IMR-90 (cell line): ENCODE data around the gene ROBO2. TPM values are rescaled to one million over a fixed set of nuclear protein-coding genes. Genes with fewer than 3 reads are reported as not detected.

Experiments
- ATAC-seq: fragments of 200-7000 bp; cut with Tn5 transposase; 2 replicates; pipeline ENCODE4 v1.9.1; 2020; ENCODE audit warnings: low read depth, mild to moderate bottlenecking, moderate library complexity
- BruUV-seq: library from RNA; stranded (reverse); fragments of 400-500 nt; replicated peaks from 2 replicates; lab custom pipeline; 2021; lab: Mats Ljungman, UMichigan
- CTCF ChIA-PET: fragments of 300-600 bp; formaldehyde crosslinking; extraction: SDS; loops from one replicate; lab custom pipeline; 2021; ENCODE audit warnings: antibody characterized with exemption; lab: Yijun Ruan, JAX
- POLR2A ChIA-PET: fragments of 300-600 bp; sonication (Branson Sonifier 250); formaldehyde crosslinking; loops from one replicate; lab custom pipeline; 2022; ENCODE audit warnings: antibody characterized with exemption; ENCODE audit not compliant: unreplicated experiment; lab: Charles Lee
- DNase-seq: peaks from one replicate; pipeline ENCODE4 v3.0.0; 2013
- H2AFZ ChIP-seq: replicated peaks from 2 replicates; pipeline ENCODE3; 2013; ENCODE audit warnings: low read length, mild to moderate bottlenecking; ENCODE audit not compliant: poor library complexity
- H2AK5ac ChIP-seq: 2 replicates; pipeline ENCODE4 v1.6.1; 2013; ENCODE audit warnings: low read depth, low read length, inconsistent platforms
- H2AK9ac ChIP-seq: replicated peaks from 2 replicates; pipeline ENCODE3; 2013; ENCODE audit warnings: mild to moderate bottlenecking, low read depth, low read length, moderate library complexity; ENCODE audit not compliant: poor library complexity
- H2BK120ac ChIP-seq: 2 replicates; pipeline ENCODE4 v1.6.1; 2013; ENCODE audit warnings: low read depth, low read length, inconsistent platforms
- H2BK15ac ChIP-seq: 3 replicates; pipeline ENCODE4 v1.6.1; 2013; ENCODE audit warnings: low read depth, low read length, inconsistent platforms
- H2BK20ac ChIP-seq: 2 replicates; pipeline ENCODE4 v1.6.1; 2013; ENCODE audit warnings: low read depth, mild to moderate bottlenecking, inconsistent platforms, low read length, moderate library complexity
- H2BK5ac ChIP-seq: 2 replicates; pipeline ENCODE4 v1.6.1; 2013; ENCODE audit warnings: mild to moderate bottlenecking, low read depth, low read length, inconsistent platforms; ENCODE audit not compliant: poor library complexity, severe bottlenecking
- H3K14ac ChIP-seq: replicated peaks from 2 replicates; pipeline ENCODE4 v1.6.1; 2013; ENCODE audit warnings: low read depth, low read length, inconsistent platforms
- H3K18ac ChIP-seq: 2 replicates; pipeline ENCODE4 v1.6.1; 2013; ENCODE audit warnings: low read depth, low read length, control low read depth
- H3K23ac ChIP-seq: 2 replicates; pipeline ENCODE4 v1.6.1; 2013; ENCODE audit warnings: low read depth, low read length, inconsistent platforms
- H3K27ac ChIP-seq: 2 replicates; pipeline ENCODE4 v1.5.1; 2013; ENCODE audit warnings: mild to moderate bottlenecking, control low read depth, low read length; ENCODE audit not compliant: insufficient read depth
- H3K27me3 ChIP-seq: 2 replicates; pipeline ENCODE4 v1.6.1; 2013; ENCODE audit warnings: low read length; ENCODE audit not compliant: control insufficient read depth, insufficient read depth
- H3K36me3 ChIP-seq: 2 replicates; pipeline ENCODE4 v1.6.1; 2013; ENCODE audit warnings: low read length, mixed read lengths; ENCODE audit not compliant: control insufficient read depth, insufficient read depth
- H3K4ac ChIP-seq: 2 replicates; pipeline ENCODE4 v1.6.1; 2013; ENCODE audit warnings: low read depth, low read length, inconsistent platforms
- H3K4me1 ChIP-seq: 2 replicates; pipeline ENCODE4 v1.6.1; 2013; ENCODE audit warnings: low read length, mixed read lengths; ENCODE audit not compliant: control insufficient read depth, insufficient read depth
- H3K4me2 ChIP-seq: 2 replicates; pipeline ENCODE4 v1.6.1; 2013; ENCODE audit warnings: low read depth, mild to moderate bottlenecking, control low read depth, low read length, moderate library complexity
- H3K4me3 ChIP-seq: 2 replicates; pipeline ENCODE4 v1.5.1; 2013; ENCODE audit warnings: low read depth, mild to moderate bottlenecking, control low read depth, low read length, moderate library complexity; ENCODE audit not compliant: insufficient read depth
- H3K56ac ChIP-seq: 2 replicates; pipeline ENCODE4 v1.6.1; 2013; ENCODE audit warnings: low read length, inconsistent platforms; ENCODE audit not compliant: insufficient read depth; ENCODE audit errors: extremely low read depth
- H3K79me1 ChIP-seq, 2 experiments: 2 replicates each; pipeline ENCODE4 v1.6.1; 2013; ENCODE audit warnings: low read length in 2 of 2, inconsistent platforms in 1 of 2, low read depth in 1 of 2
- H3K9ac ChIP-seq: 2 replicates; pipeline ENCODE4 v1.6.1; 2013; ENCODE audit warnings: low read depth, low read length, control low read depth
- H3K9me1 ChIP-seq: 2 replicates; pipeline ENCODE4 v1.6.1; 2013; ENCODE audit warnings: low read length, inconsistent platforms; ENCODE audit not compliant: insufficient read depth
- H3K9me3 ChIP-seq: 2 replicates; pipeline ENCODE4 v1.6.1; 2013; ENCODE audit warnings: low read length; ENCODE audit not compliant: control insufficient read depth, insufficient read depth
- H4K20me1 ChIP-seq: 2 replicates; pipeline ENCODE4 v1.6.1; 2013; ENCODE audit warnings: low read length, inconsistent platforms; ENCODE audit not compliant: insufficient read depth
- H4K5ac ChIP-seq: 2 replicates; pipeline ENCODE4 v1.6.1; 2013; ENCODE audit warnings: mild to moderate bottlenecking, low read depth, low read length, control low read depth
- H4K8ac ChIP-seq, 2 experiments: 2 replicates each; pipeline ENCODE4 v1.6.1; 2013; ENCODE audit warnings: low read depth in 2 of 2, low read length in 2 of 2, control low read depth in 1 of 2, inconsistent platforms in 1 of 2
- H4K91ac ChIP-seq: 2 replicates; pipeline ENCODE4 v1.6.1; 2013; ENCODE audit warnings: low read depth, low read length, inconsistent platforms; ENCODE audit not compliant: insufficient read depth
- CHD1 ChIP-seq: IDR thresholded peaks from 2 replicates; pipeline ENCODE4 v1.6.1; 2012; ENCODE audit warnings: low read depth, low read length, improper control_type of control experiment
- RAD21 ChIP-seq: IDR thresholded peaks from 2 replicates; pipeline ENCODE4 v1.6.1; 2012; ENCODE audit warnings: low read length, improper control_type of control experiment
- RFX5 ChIP-seq: IDR thresholded peaks from 2 replicates; pipeline ENCODE4 v1.8.0; 2012; ENCODE audit warnings: low read depth, mild to moderate bottlenecking, low read length, moderate library complexity
- SMC3 ChIP-seq: fragments of 150-350 bp; IDR thresholded peaks from 2 replicates; pipeline ENCODE4 v1.6.1; 2016; ENCODE audit warnings: low read depth, mild to moderate bottlenecking, antibody characterized with exemption, low read length, moderate library complexity
- WGBS, 2 experiments: methylation state at CpG; one replicate each; pipeline versions ENCODE4 v1.1.5 to v1.1.7; 2013; ENCODE audit warnings: missing lambda C conversion rate in 2 of 2; ENCODE audit not compliant: insufficient read length in 1 of 2; ENCODE audit errors: extremely low coverage in 2 of 2; 5-methylcytosine and 5-hydroxymethylcytosine counted together
- dilution Hi-C: fragments of 300-500 bp; cut with HindIII; formaldehyde crosslinking; loops from one replicate; pipeline ENCODE4 v1.14.3; 2018; ENCODE audit warnings: low sequenced_read_pairs; ENCODE audit not compliant: unreplicated experiment
- in situ Hi-C: fragments of 300-500 bp; cut with MboI; formaldehyde crosslinking; loops from 3 replicates; pipeline ENCODE4 v1.14.3; 2019; ENCODE audit warnings: low sequenced_read_pairs, inconsistent platforms, mixed read lengths
- intact Hi-C: fragments of 100-400 bp; cut with micrococcal nuclease; formaldehyde crosslinking; loops from 2 replicates; pipeline ENCODE4 v1.10.0; 2022
- polyA plus RNA-seq, 3 experiments: library from polyadenylated mRNA; depleted of rRNA; stranded (reverse); fragments of >200 nt; gene quantifications; 2 replicates each; pipeline ENCODE4 v1.2.3, GENCODE V29; 2012; ENCODE audit warnings: low replicate concordance in 1 of 3
- total RNA-seq: library from RNA; depleted of rRNA; stranded (reverse); fragments of >200 nt; gene quantifications from 2 replicates; pipeline ENCODE4 v1.2.3, GENCODE V29; 2012

ROBO2 gene
- total and polyA plus RNA-seq, 2 of the 4 experiments (the other 2 are of a cell fraction): 9.3 to 14.5 TPM

GRCh38 chr3:77188210-77188609 lies 148.3 kb downstream of the ROBO2 start:
- no peak overlapping the region for H3K27ac ChIP-seq
- no CpG with 5 or more reads among the region's 2 CpGs for WGBS, 2 experiments
- no peaks in the 10 kb centered on the region for H3K36me3 ChIP-seq
- no peak overlapping the region for H2AFZ ChIP-seq
- in situ Hi-C loops (no loop called here), intact Hi-C loops (no loop called here), dilution Hi-C loops (no loop called here)
- no peaks in the 10 kb centered on the region for H3K79me1 ChIP-seq
- no peak overlapping the region for H2BK20ac ChIP-seq
- H3K56ac ChIP-seq: no peak overlapping the region
- no peak overlapping the region for H4K91ac ChIP-seq
- H2AK9ac ChIP-seq: no peak overlapping the region
- no peaks in the 10 kb centered on the region for H4K20me1 ChIP-seq
- H3K4me1 ChIP-seq: no peaks in the 10 kb centered on the region
- DNase-seq: no peak
- CTCF ChIA-PET: no interaction called here
- no peak overlapping the region for H2BK120ac ChIP-seq
- no TSS peak for BruUV-seq
- no peak for ATAC-seq
- H3K9ac ChIP-seq: no peak overlapping the region
- no peak overlapping the region for H4K5ac ChIP-seq
- H3K9me1 ChIP-seq: no peaks in the 10 kb centered on the region
- no peak overlapping the region for H3K4ac ChIP-seq
- no peaks in the 10 kb centered on the region for H3K27me3 ChIP-seq
- H3K18ac ChIP-seq: no peak overlapping the region
- no peaks in the 10 kb centered on the region for H3K9me3 ChIP-seq
- H2AK5ac ChIP-seq: no peak overlapping the region
- H3K4me2 ChIP-seq: no peak overlapping the region
- H2BK15ac ChIP-seq: no peak overlapping the region
- H3K4me3 ChIP-seq: no peak overlapping the region
- no peak overlapping the region for H2BK5ac ChIP-seq
- H4K8ac ChIP-seq: no peak overlapping the region
- no peak overlapping the region for H3K14ac ChIP-seq
- POLR2A ChIA-PET: no interaction called here
- no peak overlapping the region for H3K23ac ChIP-seq
- TF ChIP-seq RAD21 (no peak), RFX5 (no peak), CHD1 (no peak), SMC3 (no peak)
